HG02678 (cell line): ENCODE results near the gene ADCYAP1.

Experiments used
- ATAC-seq: cut with Tn5 transposase; IDR thresholded peaks from one replicate; pipeline ENCODE4 v1.9.1; 2021; ENCODE audit warnings: mild to moderate bottlenecking, moderate library complexity; ENCODE audit not compliant: unreplicated experiment

The ADCYAP1 gene

DNA sequence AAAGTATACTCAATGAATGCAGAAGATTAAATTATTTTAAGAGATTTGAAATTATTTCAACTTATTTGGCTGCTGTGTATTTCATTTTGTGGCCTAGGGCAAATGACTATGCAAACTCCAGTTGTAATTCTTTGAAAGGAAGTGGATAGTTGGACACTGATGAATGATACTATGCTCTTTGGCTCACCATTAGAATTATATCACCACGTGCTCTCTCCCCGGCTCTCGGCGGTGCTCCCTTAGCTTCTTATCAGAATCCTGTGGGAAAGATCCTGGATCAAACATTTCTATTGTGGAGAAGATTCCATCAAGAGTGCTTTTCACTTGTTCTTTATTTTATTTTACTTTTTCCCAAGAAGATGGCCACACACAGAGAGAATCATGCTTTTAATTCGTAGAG, 55.2 kb downstream of the ADCYAP1 start:
- no peak for ATAC-seq
